Endothelial cell (in vitro differentiated cells): Measurements from ENCODE around the gene PTP4A1. TPM values are rescaled to one million over a fixed set of nuclear protein-coding genes. Genes with fewer than 3 reads are reported as not detected.

Experiments used
- DNase-seq: peaks from one replicate; pipeline ENCODE4 v3.0.0; 2021; ENCODE audit warnings: low spot score
- H3K27ac Mint-ChIP-seq: one replicate; pipeline ENCODE4 v1.8.0; 2021; ENCODE audit warnings: mixed read lengths, inconsistent platforms; ENCODE audit not compliant: unreplicated experiment
- H3K27me3 Mint-ChIP-seq: one replicate; pipeline ENCODE4 v1.8.0; 2021; ENCODE audit warnings: mild to moderate bottlenecking, moderate library complexity, mixed read lengths, inconsistent platforms; ENCODE audit not compliant: unreplicated experiment
- H3K36me3 Mint-ChIP-seq: one replicate; pipeline ENCODE4 v1.8.0; 2021; ENCODE audit warnings: mild to moderate bottlenecking, low read depth, mixed read lengths, inconsistent platforms; ENCODE audit not compliant: unreplicated experiment
- H3K4me1 Mint-ChIP-seq: one replicate; pipeline ENCODE4 v1.8.0; 2021; ENCODE audit warnings: mild to moderate bottlenecking, mixed read lengths, inconsistent platforms; ENCODE audit not compliant: unreplicated experiment
- H3K4me3 Mint-ChIP-seq: one replicate; pipeline ENCODE4 v1.8.0; 2021; ENCODE audit warnings: mild to moderate bottlenecking, mixed read lengths, inconsistent platforms; ENCODE audit not compliant: unreplicated experiment
- H3K9me3 Mint-ChIP-seq: one replicate; pipeline ENCODE4 v1.8.0; 2021; ENCODE audit warnings: mixed read lengths, inconsistent platforms; ENCODE audit not compliant: unreplicated experiment
- total RNA-seq: library from RNA; stranded (reverse); fragmentation: NEBNext Ultra II Directional; extraction: Animal tissue kit (Norgen Biotek cat#: 25700); gene quantifications from one replicate; pipeline ENCODE4 v1.2.1, GENCODE V29; 2021; ENCODE audit not compliant: unreplicated experiment
- TF ChIP-seq, protein P1 (sequence below): fragments of 200-600 bp; sonication (generic); IDR thresholded peaks from one replicate; pipeline ENCODE4 v1.5.0; 2021; ENCODE audit warnings: antibody characterized with exemption; ENCODE audit not compliant: unreplicated experiment

PTP4A1 gene
- total RNA-seq, 1 donor from 2014 or later: 58.6 TPM

DNA sequence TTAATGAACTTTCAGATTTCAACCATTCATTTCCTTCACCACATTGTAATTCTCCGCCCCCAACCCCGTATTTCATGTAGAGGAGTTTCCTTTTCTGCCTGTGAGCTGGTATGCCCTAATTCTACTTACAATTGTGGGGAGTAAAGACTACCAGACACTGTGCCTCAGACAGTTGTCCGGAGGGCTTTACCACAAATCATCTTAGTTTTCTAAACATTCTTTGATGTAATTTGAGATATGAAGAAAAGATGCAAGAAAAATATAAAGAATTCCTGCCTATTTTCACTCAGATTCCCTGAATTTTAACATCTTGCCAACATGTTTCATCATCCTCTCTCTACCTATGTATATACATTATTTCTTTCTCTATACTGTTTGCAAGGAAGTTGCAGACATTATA, 28.3 kb upstream of the PTP4A1 start:
- Mint-ChIP-seq H3K36me3 (no peaks in the 10 kb centered on the region), H3K4me3 (no peak overlapping the region), H3K4me1 (no peaks in the 10 kb centered on the region), H3K9me3 (no peaks in the 10 kb centered on the region), H3K27me3 (peaks cover 6% of the 10 kb centered on the region), H3K27ac (no peak overlapping the region)
- no peak for DNase-seq
- TF ChIP-seq, protein P1, sequence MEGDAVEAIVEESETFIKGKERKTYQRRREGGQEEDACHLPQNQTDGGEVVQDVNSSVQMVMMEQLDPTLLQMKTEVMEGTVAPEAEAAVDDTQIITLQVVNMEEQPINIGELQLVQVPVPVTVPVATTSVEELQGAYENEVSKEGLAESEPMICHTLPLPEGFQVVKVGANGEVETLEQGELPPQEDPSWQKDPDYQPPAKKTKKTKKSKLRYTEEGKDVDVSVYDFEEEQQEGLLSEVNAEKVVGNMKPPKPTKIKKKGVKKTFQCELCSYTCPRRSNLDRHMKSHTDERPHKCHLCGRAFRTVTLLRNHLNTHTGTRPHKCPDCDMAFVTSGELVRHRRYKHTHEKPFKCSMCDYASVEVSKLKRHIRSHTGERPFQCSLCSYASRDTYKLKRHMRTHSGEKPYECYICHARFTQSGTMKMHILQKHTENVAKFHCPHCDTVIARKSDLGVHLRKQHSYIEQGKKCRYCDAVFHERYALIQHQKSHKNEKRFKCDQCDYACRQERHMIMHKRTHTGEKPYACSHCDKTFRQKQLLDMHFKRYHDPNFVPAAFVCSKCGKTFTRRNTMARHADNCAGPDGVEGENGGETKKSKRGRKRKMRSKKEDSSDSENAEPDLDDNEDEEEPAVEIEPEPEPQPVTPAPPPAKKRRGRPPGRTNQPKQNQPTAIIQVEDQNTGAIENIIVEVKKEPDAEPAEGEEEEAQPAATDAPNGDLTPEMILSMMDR: no peak

DNA sequence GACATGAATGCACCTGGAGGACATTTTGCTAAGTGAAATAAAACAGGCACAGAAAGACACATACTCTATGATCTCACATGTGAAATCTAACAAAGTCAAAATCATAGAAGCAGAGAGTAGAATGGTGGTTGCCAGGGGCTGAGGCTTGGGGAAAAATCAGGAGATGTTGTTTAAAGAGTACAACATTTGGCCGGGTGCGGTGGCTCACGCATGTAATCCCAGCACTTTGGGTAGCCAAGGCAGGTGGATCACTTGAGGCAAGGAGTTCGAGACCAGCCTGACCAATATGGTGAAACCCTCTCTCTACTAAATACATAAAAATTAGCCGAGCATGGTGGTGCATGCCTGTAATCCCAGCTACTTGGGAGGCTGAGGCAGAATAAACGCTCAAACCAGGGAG, 26.0 kb upstream of the PTP4A1 start:
- TF ChIP-seq, protein P1: no peak
- Mint-ChIP-seq H3K4me3 (no peak overlapping the region), H3K4me1 (no peaks in the 10 kb centered on the region), H3K36me3 (no peaks in the 10 kb centered on the region), H3K27me3 (no peaks in the 10 kb centered on the region), H3K9me3 (no peaks in the 10 kb centered on the region), H3K27ac (no peak overlapping the region)
- no peak for DNase-seq

GRCh38 chr6:63546697-63547096, 25.6 kb upstream of the PTP4A1 start:
- TF ChIP-seq, protein P1: no peak
- Mint-ChIP-seq H3K27ac (no peak overlapping the region), H3K4me3 (no peak overlapping the region), H3K4me1 (no peaks in the 10 kb centered on the region), H3K9me3 (no peaks in the 10 kb centered on the region), H3K36me3 (no peaks in the 10 kb centered on the region), H3K27me3 (no peaks in the 10 kb centered on the region)
- DNase-seq: no peak

GRCh38 chr6:63549076-63549475, 23.2 kb upstream of the PTP4A1 start:
- no peaks in the 10 kb centered on the region for H3K27me3 Mint-ChIP-seq
- no peak overlapping the region for H3K4me3 Mint-ChIP-seq
- DNase-seq: no peak
- H3K27ac Mint-ChIP-seq: no peak overlapping the region
- no peaks in the 10 kb centered on the region for H3K36me3 Mint-ChIP-seq
- no peaks in the 10 kb centered on the region for H3K9me3 Mint-ChIP-seq
- no peaks in the 10 kb centered on the region for H3K4me1 Mint-ChIP-seq
- TF ChIP-seq, protein P1: no peak

DNA sequence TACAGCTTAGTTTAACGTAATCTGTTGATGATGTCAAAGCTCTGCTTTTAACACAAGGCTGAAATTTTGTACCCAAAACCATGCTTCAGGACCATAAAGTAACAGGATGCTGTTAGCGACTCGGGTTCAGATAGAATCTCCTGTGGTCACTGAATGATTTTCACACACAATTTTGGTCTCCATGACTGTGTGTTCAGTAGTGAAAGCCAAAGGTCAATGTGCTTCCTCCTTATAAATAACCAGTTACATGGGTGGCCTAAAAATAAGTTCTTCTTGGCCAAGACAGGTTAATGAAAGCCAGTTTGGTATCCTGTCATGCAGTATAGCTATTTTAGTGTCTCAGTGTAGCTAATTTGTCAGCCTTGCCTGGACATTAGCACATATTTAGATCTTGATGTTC, 19.1 kb upstream of the PTP4A1 start:
- Mint-ChIP-seq H3K27me3 (no peaks in the 10 kb centered on the region), H3K9me3 (no peaks in the 10 kb centered on the region), H3K27ac (no peak overlapping the region), H3K4me1 (no peaks in the 10 kb centered on the region), H3K36me3 (no peaks in the 10 kb centered on the region), H3K4me3 (no peak overlapping the region)
- no peak for DNase-seq
- TF ChIP-seq, protein P1: no peak
